ENCODE results near the gene DPYD.

DNA sequence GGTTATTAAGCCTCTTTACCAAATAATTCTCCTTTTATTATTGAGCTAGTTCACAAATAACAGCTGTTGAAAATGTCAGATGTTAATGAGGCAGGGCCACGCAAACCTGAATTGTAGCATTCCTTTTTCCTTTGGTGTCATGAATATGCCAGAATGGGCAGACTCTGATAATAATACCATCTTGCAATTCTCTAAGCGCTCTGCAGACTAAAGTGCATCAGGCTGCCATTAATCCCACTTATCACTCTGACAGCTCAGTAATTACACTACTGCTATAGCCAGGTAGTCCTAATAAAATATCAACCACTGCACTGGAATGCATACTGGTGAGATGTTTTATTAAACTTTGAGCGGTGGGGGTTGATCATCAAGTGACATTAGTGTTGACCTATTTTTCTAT, 177.7 kb downstream of the DPYD start:
- no peak for TF ChIP-seq ZNF274 (IDR thresholded peaks at IDR 0.05; ENCODE audit: insufficient read depth, insufficient read length)
- no peak for TF ChIP-seq POLR2A (IDR thresholded peaks at IDR 0.05; ENCODE audit: low read depth, low read length)
- TF ChIP-seq EP300 (IDR thresholded peaks at IDR 0.05; ENCODE audit: borderline replicate concordance in 1 of 2, control insufficient read depth in 1 of 2, low read depth in 2 of 2, low read length in 2 of 2): no peak
- no peak for TF ChIP-seq SPI1 (IDR thresholded peaks at IDR 0.05; ENCODE audit: borderline replicate concordance, insufficient read depth, low read depth, low read length)
- TF ChIP-seq, protein P1, sequence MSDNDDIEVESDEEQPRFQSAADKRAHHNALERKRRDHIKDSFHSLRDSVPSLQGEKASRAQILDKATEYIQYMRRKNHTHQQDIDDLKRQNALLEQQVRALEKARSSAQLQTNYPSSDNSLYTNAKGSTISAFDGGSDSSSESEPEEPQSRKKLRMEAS (IDR thresholded peaks at IDR 0.05; ENCODE audit: low read depth, low read length): no peak
- TF ChIP-seq TAF1 (IDR thresholded peaks at IDR 0.05; ENCODE audit: borderline replicate concordance, low read depth, low read length): no peak
- no peak for TF ChIP-seq CTCF (IDR thresholded peaks at IDR 0.05 in 2 of 3, conservative IDR thresholded peaks at IDR 0.05 in 1 of 3; ENCODE audit: control insufficient read depth in 2 of 3, extremely low read depth in 1 of 3, insufficient read depth in 1 of 3, low read depth in 3 of 3, low read length in 3 of 3)
- no peak for TF ChIP-seq LARP7 (IDR thresholded peaks at IDR 0.05)
- no peak for TF ChIP-seq ATF7 (IDR thresholded peaks at IDR 0.05; ENCODE audit: low read depth)
- TF ChIP-seq ELK1 (IDR thresholded peaks at IDR 0.05; ENCODE audit: low read depth, low read length): no peak

Measured in GM12878 (cell line).